GM19463 (cell line): ENCODE results near the gene RUBCN.

Source experiments
- ATAC-seq: cut with Tn5 transposase; IDR thresholded peaks from one replicate; pipeline ENCODE4 v1.9.1; 2021; ENCODE audit warnings: mild to moderate bottlenecking, moderate library complexity; ENCODE audit not compliant: unreplicated experiment

RUBCN gene

GRCh38 chr3:197736491-197737318, at the start of gene RUBCN:
Gene RUBCN, minus strand, starts transcription at chr3:197736904. Its CDS starts 185 bp downstream, at chr3:197736719.
- ATAC-seq = peak; percentile 81

- no peak for ATAC-seq
Observed at GRCh38 chr3:197784019-197784585, 47.4 kb upstream of the RUBCN start.

- ATAC-seq = peak; percentile 50
Observed at GRCh38 chr3:197782230-197782629, 45.5 kb upstream of the RUBCN start.

GRCh38 chr3:197775317-197775716, 38.6 kb upstream of the RUBCN start:
- ATAC-seq = no peak

- no peak for ATAC-seq
Observed at GRCh38 chr3:197761784-197762183, 25.1 kb upstream of the RUBCN start.

GRCh38 chr3:197758512-197758911, 21.8 kb upstream of the RUBCN start:
- ATAC-seq = no peak

GRCh38 chr3:197756704-197757103, 20.0 kb upstream of the RUBCN start:
- ATAC-seq = no peak

GRCh38 chr3:197753263-197753662, 16.6 kb upstream of the RUBCN start:
- no peak for ATAC-seq

GRCh38 chr3:197752107-197752506, 15.4 kb upstream of the RUBCN start:
- ATAC-seq = no peak

- no peak for ATAC-seq
Observed at GRCh38 chr3:197750858-197751737, 14.4 kb upstream of the RUBCN start.

GRCh38 chr3:197750396-197750831, 13.7 kb upstream of the RUBCN start:
- peak; percentile 42 for ATAC-seq

- peak; percentile 83 for ATAC-seq
Observed at GRCh38 chr3:197749601-197750395, 13.1 kb upstream of the RUBCN start, which contains the start of gene FYTTD1. Gene FYTTD1, plus strand, starts transcription at chr3:197749883. Its CDS starts 89 bp downstream, at chr3:197749972.

GRCh38 chr3:197749315-197749600, 12.6 kb upstream of the RUBCN start:
- ATAC-seq = peak; percentile 34

GRCh38 chr3:197748597-197749314, 12.1 kb upstream of the RUBCN start:
- ATAC-seq = no peak

GRCh38 chr3:197746801-197747237, 10.1 kb upstream of the RUBCN start:
- ATAC-seq = no peak

- no peak for ATAC-seq
Observed at GRCh38 chr3:197746209-197746608, 9.5 kb upstream of the RUBCN start.

GRCh38 chr3:197742787-197743186, 6.1 kb upstream of the RUBCN start:
- no peak for ATAC-seq

- ATAC-seq = no peak
Observed at GRCh38 chr3:197737749-197738462, 1.2 kb upstream of the RUBCN start.

GRCh38 chr3:197737319-197737649, 580 bp upstream of the RUBCN start:
- ATAC-seq = no peak
